OCI-LY7 (cell line): Measurements from ENCODE around the gene FOXE3. TPM values are rescaled to one million over a fixed set of nuclear protein-coding genes. Genes with fewer than 3 reads are reported as not detected.

ENCODE experiments used
- BruUV-seq: library from RNA; stranded (reverse); fragments of 400-500 nt; replicated peaks from 2 replicates; lab custom pipeline; 2021; lab: Mats Ljungman, UMichigan
- CTCF ChIA-PET: fragments of 300-600 bp; sonication (Branson Sonifier 250); formaldehyde crosslinking; loops from one replicate; lab custom pipeline; 2022; ENCODE audit warnings: antibody characterized with exemption; ENCODE audit not compliant: unreplicated experiment; lab: Charles Lee
- POLR2A ChIA-PET: fragments of 300-600 bp; sonication (Branson Sonifier 250); formaldehyde crosslinking; loops from one replicate; lab custom pipeline; 2022; ENCODE audit warnings: antibody characterized with exemption; lab: Charles Lee
- DNase-seq: peaks from one replicate; pipeline ENCODE4 v3.0.0-alpha.2; 2015; ENCODE audit warnings: low spot score
- H2AFZ ChIP-seq: fragments of 200-600 bp; sonication (generic), shearing (Covaris generic); 2 replicates; pipeline ENCODE4 v1.6.1; 2014; ENCODE audit warnings: mild to moderate bottlenecking, antibody characterized with exemption, low read length, moderate library complexity
- H3K27ac ChIP-seq: fragments of 200-600 bp; sonication (generic); 2 replicates; pipeline ENCODE4 v1.5.1; 2014; ENCODE audit warnings: mixed run types, low read depth, mild to moderate bottlenecking, moderate library complexity, low read length, inconsistent platforms; ENCODE audit not compliant: poor library complexity, severe bottlenecking
- H3K36me3 ChIP-seq: fragments of 200-600 bp; sonication (generic); 2 replicates; pipeline ENCODE4 v1.6.1; 2014; ENCODE audit warnings: mild to moderate bottlenecking, antibody characterized with exemption, low read length, moderate library complexity, mixed read lengths; ENCODE audit not compliant: insufficient read depth
- H3K4me1 ChIP-seq: fragments of 200-600 bp; sonication (generic); 2 replicates; pipeline ENCODE4 v1.5.1; 2014; ENCODE audit warnings: mild to moderate bottlenecking, low read length; ENCODE audit not compliant: insufficient read depth, poor library complexity, severe bottlenecking
- H3K4me2 ChIP-seq: fragments of 200-600 bp; sonication (generic); 2 replicates; pipeline ENCODE4 v1.6.1; 2014; ENCODE audit warnings: mild to moderate bottlenecking, low read length
- H3K4me3 ChIP-seq: fragments of 200-600 bp; sonication (generic); 2 replicates; pipeline ENCODE4 v1.5.1; 2014; ENCODE audit warnings: mild to moderate bottlenecking, low read depth, low read length; ENCODE audit not compliant: poor library complexity, severe bottlenecking
- H3K79me2 ChIP-seq: fragments of 200-600 bp; sonication (generic); 2 replicates; pipeline ENCODE4 v1.6.1; 2016; ENCODE audit warnings: low read depth, mild to moderate bottlenecking, low read length, moderate library complexity, mixed read lengths; ENCODE audit not compliant: insufficient read depth
- H3K9me2 ChIP-seq: fragments of 200-600 bp; sonication (generic); 2 replicates; pipeline ENCODE4 v1.6.1; 2016; ENCODE audit warnings: mild to moderate bottlenecking, low read length, mixed read lengths; ENCODE audit not compliant: insufficient read depth
- H3K9me3 ChIP-seq: fragments of 200-600 bp; sonication (generic); 2 replicates; pipeline ENCODE4 v1.6.1; 2014; ENCODE audit warnings: mild to moderate bottlenecking, mixed run types, low read length, mixed read lengths
- H4K20me1 ChIP-seq: fragments of 200-600 bp; sonication (generic); 2 replicates; pipeline ENCODE4 v1.6.1; 2014; ENCODE audit warnings: mild to moderate bottlenecking, antibody characterized with exemption, low read length, moderate library complexity, mixed read lengths; ENCODE audit not compliant: insufficient read depth
- CTCF ChIP-seq: fragments of 200-600 bp; sonication (generic); conservative IDR thresholded peaks from 2 replicates; pipeline ENCODE4 v1.5.1; 2014; ENCODE audit warnings: mild to moderate bottlenecking, antibody characterized with exemption, low read length, moderate library complexity, mixed read lengths
- EZH2phosphoT487 ChIP-seq: fragments of 200-600 bp; sonication (generic); IDR thresholded peaks from 2 replicates; pipeline ENCODE4 v1.6.1; 2018; ENCODE audit warnings: low read depth, borderline replicate concordance, mild to moderate bottlenecking, mixed run types, antibody characterized with exemption, low read length, moderate library complexity, mixed read lengths
- intact Hi-C: fragments of 100-400 bp; cut with micrococcal nuclease; formaldehyde crosslinking; loops from one replicate; pipeline ENCODE4 v1.10.0; 2022; ENCODE audit not compliant: unreplicated experiment
- total RNA-seq, 2 experiments: library from RNA; depleted of rRNA in 1 of 2; stranded (reverse); fragments of >200 nt in 1 of 2; shearing (Covaris generic) in 1 of 2; gene quantifications; 2 replicates each; pipeline ENCODE4 v1.2.3, GENCODE V29; 2014 to 2022

FOXE3 gene
- total RNA-seq, 2 experiments from 2014 or later = not detected

- BruUV-seq = no TSS peak
These were observed 28.1 kb downstream of the FOXE3 start for GRCh38 chr1:47444297-47444561.

DNA sequence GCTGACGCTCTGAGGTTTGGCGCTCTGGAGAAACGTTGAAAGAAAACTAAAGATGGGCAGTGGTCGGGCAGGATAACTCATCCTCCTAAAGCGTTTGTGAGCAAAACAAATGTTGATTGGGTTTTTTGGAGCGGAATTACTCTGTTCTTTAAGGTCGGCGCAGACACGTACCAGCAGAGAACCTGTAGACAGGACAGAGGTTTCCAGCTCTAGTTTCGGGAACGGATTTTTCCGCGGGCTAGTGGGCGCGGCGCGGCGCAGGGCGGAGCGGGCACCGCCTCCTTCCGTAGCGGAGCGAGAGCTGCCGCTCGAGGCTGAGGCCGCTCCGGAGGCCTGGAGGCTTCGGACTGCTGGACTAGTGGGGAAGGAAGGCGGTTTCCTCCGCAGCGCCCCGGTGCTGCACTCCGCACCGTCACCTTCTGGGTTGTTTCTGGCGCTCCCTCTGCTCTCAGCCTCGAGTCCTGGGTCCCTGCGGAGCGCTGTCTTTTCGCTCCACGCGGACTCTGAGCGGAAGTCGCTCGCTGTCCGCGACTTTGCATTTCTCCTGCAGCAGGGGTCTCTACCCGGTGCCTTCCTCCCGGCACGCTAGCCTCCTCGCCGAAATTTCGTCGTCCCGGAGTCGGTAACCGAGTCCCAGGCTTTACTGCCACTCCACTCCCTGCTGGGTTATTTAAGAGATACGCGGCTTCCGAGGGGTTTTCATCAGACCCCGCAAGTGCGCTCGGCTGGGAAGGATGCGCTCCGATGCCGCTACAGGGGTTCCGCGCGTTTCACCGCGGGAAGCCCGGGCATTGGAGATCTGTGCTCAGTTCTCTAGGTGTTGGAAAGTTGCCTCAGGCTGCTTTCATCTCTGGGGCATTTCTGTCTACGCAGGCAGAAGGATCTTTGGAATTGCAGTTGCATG lies 28.7 kb downstream of the FOXE3 start:
- Histone ChIP-seq H2AFZ (no peak overlapping the region), H3K4me2 (no peak overlapping the region), H3K27ac (no peak overlapping the region), H3K9me2 (no peaks in the 10 kb centered on the region), H3K4me3 (no peak overlapping the region), H3K9me3 (no peaks in the 10 kb centered on the region), H3K79me2 (no peaks in the 10 kb centered on the region), H3K36me3 (no peaks in the 10 kb centered on the region), H3K4me1 (no peaks in the 10 kb centered on the region), H4K20me1 (no peaks in the 10 kb centered on the region)
- intact Hi-C loops = no loop called here
- CTCF ChIA-PET = no interaction called here
- POLR2A ChIA-PET = no interaction called here
- no TSS peak for BruUV-seq
- DNase-seq = no peak
- TF ChIP-seq CTCF = no peak
- 0 out of 2 replicates have a peak, but pooled peaks have one; percentile 13 for TF ChIP-seq EZH2phosphoT487

More at GRCh38 chr1:47444297-47444561, 28.1 kb downstream of the FOXE3 start:
- Histone ChIP-seq H3K4me3 (no peak overlapping the region), H3K4me1 (no peaks in the 10 kb centered on the region), H3K79me2 (no peaks in the 10 kb centered on the region), H3K36me3 (no peaks in the 10 kb centered on the region), H3K9me3 (no peaks in the 10 kb centered on the region), H4K20me1 (no peaks in the 10 kb centered on the region), H3K27ac (no peak overlapping the region), H3K4me2 (no peak overlapping the region), H2AFZ (no peak overlapping the region), H3K9me2 (no peaks in the 10 kb centered on the region)
- ChIA-PET CTCF (no interaction called here), POLR2A (no interaction called here)
- intact Hi-C loops = no loop called here
- TF ChIP-seq CTCF = no peak
- no peak for TF ChIP-seq EZH2phosphoT487
- no peak for DNase-seq

DNA sequence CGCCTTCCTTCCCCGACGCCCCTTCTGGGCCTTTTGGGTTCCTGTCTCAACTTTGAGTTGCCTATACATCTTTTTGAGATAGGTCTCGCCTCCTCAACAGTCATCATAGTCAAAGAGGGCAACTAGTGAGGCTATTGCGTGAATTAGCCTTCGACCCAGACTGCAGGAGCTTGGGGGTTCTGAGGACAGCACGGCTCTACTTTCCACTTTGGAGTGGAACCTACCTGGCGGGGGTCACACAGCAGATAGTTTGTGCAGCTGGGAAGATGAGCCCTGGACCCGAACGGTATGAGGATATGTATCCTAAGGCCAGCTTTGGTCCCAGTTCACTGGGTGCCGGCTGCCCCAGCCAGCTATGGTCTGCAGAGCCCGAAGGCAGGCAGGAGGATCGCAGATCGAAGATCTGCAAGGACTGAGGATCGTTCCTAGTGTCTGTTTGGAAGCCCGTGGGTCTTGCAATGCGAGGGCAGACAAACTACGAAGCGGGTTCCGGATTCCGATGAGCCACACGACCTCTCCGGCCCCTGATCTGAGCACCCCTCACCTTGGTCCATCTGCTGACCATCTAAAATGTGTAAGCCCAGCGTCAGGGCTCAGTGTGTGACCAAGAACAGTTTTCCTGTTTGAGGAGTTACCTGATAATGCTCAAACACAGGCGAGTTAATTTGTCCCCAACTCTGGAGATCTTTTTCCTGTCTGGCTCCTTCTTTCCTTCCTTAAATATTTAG lies 29.9 kb downstream of the FOXE3 start:
- no peak for DNase-seq
- TF ChIP-seq EZH2phosphoT487 = no peak
- no TSS peak for BruUV-seq
- Histone ChIP-seq H3K36me3 (no peaks in the 10 kb centered on the region), H3K9me2 (no peaks in the 10 kb centered on the region), H3K79me2 (no peaks in the 10 kb centered on the region), H3K9me3 (no peaks in the 10 kb centered on the region), H3K4me2 (no peak overlapping the region), H3K27ac (no peak overlapping the region), H2AFZ (no peak overlapping the region), H3K4me1 (no peaks in the 10 kb centered on the region), H3K4me3 (no peak overlapping the region), H4K20me1 (no peaks in the 10 kb centered on the region)
- intact Hi-C loops = no loop called here
- POLR2A ChIA-PET = no interaction called here
- CTCF ChIA-PET = no interaction called here
